Endothelial cell of umbilical vein (primary cell): Measurements from ENCODE around the gene OR6B2. TPM values are rescaled to one million over a fixed set of nuclear protein-coding genes. Genes with fewer than 3 reads are reported as not detected.

Experiments
- BruUV-seq: library from RNA; stranded (reverse); fragments of 400-500 nt; replicated peaks from 2 replicates; lab custom pipeline; 2021; lab: Mats Ljungman, UMichigan
- CTCF ChIA-PET: fragments of 300-600, 350-600 bp; sonication (Branson Sonifier 250); formaldehyde crosslinking; loops from one replicate; lab custom pipeline; 2021; ENCODE audit warnings: antibody characterized with exemption, inconsistent platforms; lab: Charles Lee
- POLR2A ChIA-PET: fragments of 300-600, 350-600 bp; sonication (Branson Sonifier 250); formaldehyde crosslinking; loops from one replicate; lab custom pipeline; 2021; ENCODE audit warnings: antibody characterized with exemption, inconsistent platforms; lab: Charles Lee
- DNase-seq: peaks from one replicate; pipeline ENCODE4 v3.0.0-alpha.2; 2011; ENCODE audit warnings: low read depth, low spot score
- FAIRE-seq: peaks from 2 replicates; lab custom pipeline; 2011; peaks lifted over from hg19 to GRCh38; lab: Jason Lieb, UNC
- H2AFZ ChIP-seq: 2 replicates; pipeline ENCODE4 v1.6.0; 2012; ENCODE audit warnings: low read depth, low read length, control low read depth, inconsistent platforms
- H3K27ac ChIP-seq: 2 replicates; pipeline ENCODE4 v1.5.1; 2011; ENCODE audit warnings: low read depth, mild to moderate bottlenecking, control low read depth, low read length, moderate library complexity; ENCODE audit not compliant: insufficient read depth
- H3K27me3 ChIP-seq, 2 experiments: 2 replicates each; pipeline versions ENCODE4 v1.6.0 to v1.6.1; 2011; ENCODE audit warnings: low read length in 2 of 2, mixed read lengths in 1 of 2; ENCODE audit not compliant: control insufficient read depth in 2 of 2, insufficient read depth in 2 of 2
- H3K36me3 ChIP-seq, 2 experiments: 2 replicates in 1 of 2; 3 replicates in 1 of 2; pipeline ENCODE4 v1.5.1; 2011; ENCODE audit warnings: low read length in 2 of 2, mild to moderate bottlenecking in 1 of 2, moderate library complexity in 1 of 2; ENCODE audit not compliant: control insufficient read depth in 2 of 2, insufficient read depth in 2 of 2; ENCODE audit errors: extremely low read depth in 1 of 2
- H3K4me1 ChIP-seq: 3 replicates; pipeline ENCODE4 v1.5.1; 2011; ENCODE audit warnings: mild to moderate bottlenecking, low read length; ENCODE audit not compliant: control insufficient read depth, insufficient read depth; ENCODE audit errors: extremely low read depth
- H3K4me2 ChIP-seq: 2 replicates; pipeline ENCODE4 v1.6.1; 2011; ENCODE audit warnings: low read length, control low read depth, mixed read lengths; ENCODE audit not compliant: insufficient read depth
- H3K4me3 ChIP-seq, 3 experiments: fragments of 200-600 bp in 1 of 3; sonication (generic), shearing (Covaris generic) in 1 of 3; replicated peaks in 1 of 3; 2 replicates each; pipeline ENCODE4 v1.5.1; 2011 to 2016; ENCODE audit warnings: control low read depth in 3 of 3, low read length in 3 of 3, mild to moderate bottlenecking in 2 of 3, inconsistent platforms in 1 of 3, low read depth in 1 of 3, moderate library complexity in 1 of 3; ENCODE audit not compliant: insufficient read depth in 1 of 3
- H3K79me2 ChIP-seq: 2 replicates; pipeline ENCODE4 v1.6.0; 2012; ENCODE audit warnings: low read length, inconsistent platforms; ENCODE audit not compliant: control insufficient read depth, insufficient read depth
- H3K9ac ChIP-seq: replicated peaks from 2 replicates; pipeline ENCODE3; 2011; ENCODE audit warnings: low read length, control low read depth; ENCODE audit not compliant: insufficient read depth; ENCODE audit errors: extremely low read depth
- H3K9me1 ChIP-seq: replicated peaks from 3 replicates; pipeline ENCODE4 v1.6.0; 2011; ENCODE audit warnings: mild to moderate bottlenecking, low read length; ENCODE audit not compliant: control insufficient read depth, insufficient read depth; ENCODE audit errors: extremely low read depth
- H3K9me3 ChIP-seq: replicated peaks from 2 replicates; pipeline ENCODE4 v1.5.1; 2012; ENCODE audit warnings: low read length, inconsistent platforms; ENCODE audit not compliant: control insufficient read depth, insufficient read depth
- H4K20me1 ChIP-seq: replicated peaks from 2 replicates; pipeline ENCODE3; 2011; ENCODE audit warnings: mild to moderate bottlenecking, low read length; ENCODE audit not compliant: control insufficient read depth, insufficient read depth; ENCODE audit errors: extremely low read depth
- CTCF ChIP-seq, 2 donors: IDR thresholded peaks; 1 replicate in 1 of 2; 2 replicates in 1 of 2; pipeline ENCODE4 v1.5.1; 2011; ENCODE audit warnings: low read length in 2 of 2, mild to moderate bottlenecking in 2 of 2, moderate library complexity in 2 of 2, control low read depth in 1 of 2, inconsistent platforms in 1 of 2, low read depth in 1 of 2; ENCODE audit not compliant: insufficient read depth in 1 of 2; ENCODE audit errors: extremely low read depth in 1 of 2
- EZH2 ChIP-seq: IDR thresholded peaks from 2 replicates; pipeline ENCODE4 v1.6.1; 2012; ENCODE audit warnings: borderline replicate concordance, low read depth, mild to moderate bottlenecking, moderate library complexity, low read length, inconsistent platforms; ENCODE audit not compliant: severe bottlenecking
- FOS ChIP-seq: IDR thresholded peaks from 2 replicates; pipeline ENCODE4 v1.6.1; 2011; ENCODE audit warnings: mild to moderate bottlenecking, low read length, moderate library complexity, borderline replicate concordance; ENCODE audit not compliant: insufficient read depth
- GATA2 ChIP-seq: IDR thresholded peaks from 2 replicates; pipeline ENCODE4 v1.7.0; 2011; ENCODE audit warnings: low read depth, mild to moderate bottlenecking, moderate library complexity, mixed read lengths, low read length; ENCODE audit not compliant: insufficient read length, insufficient read depth
- JUN ChIP-seq: IDR thresholded peaks from 2 replicates; pipeline ENCODE4 v1.6.1; 2011; ENCODE audit warnings: borderline replicate concordance, low read depth; ENCODE audit not compliant: insufficient read length, insufficient read depth
- MAX ChIP-seq: IDR thresholded peaks from 2 replicates; pipeline ENCODE4 v1.6.1; 2011; ENCODE audit not compliant: insufficient read depth, insufficient read length
- MYC ChIP-seq: IDR thresholded peaks from one replicate; pipeline ENCODE4 v1.6.1; 2011; ENCODE audit warnings: mild to moderate bottlenecking, low read depth, low read length
- POLR2A ChIP-seq: IDR thresholded peaks from 2 replicates; pipeline ENCODE4 v1.6.1; 2012; ENCODE audit warnings: low read depth, mild to moderate bottlenecking, control low read depth, low read length
- POLR2AphosphoS5 ChIP-seq: IDR thresholded peaks from 2 replicates; pipeline ENCODE4 v1.6.1; 2012; ENCODE audit warnings: low read depth, mild to moderate bottlenecking, control low read depth, low read length, moderate library complexity; ENCODE audit not compliant: insufficient read depth
- dilution Hi-C: fragments of 300-500 bp; cut with MboI; formaldehyde crosslinking; loops from one replicate; pipeline ENCODE4 v1.15.0; 2019; ENCODE audit warnings: low sequenced_read_pairs; ENCODE audit not compliant: extremely low pct_ligation_motif_present
- intact Hi-C: fragments of 100-400 bp; cut with micrococcal nuclease; formaldehyde crosslinking; loops from one replicate; pipeline ENCODE4 v1.10.0; 2022
- polyA plus RNA-seq, 4 experiments: library from polyadenylated mRNA; depleted of rRNA in 3 of 4; stranded (reverse) in 3 of 4; unstranded in 1 of 4; fragments of >200 nt; gene quantifications; 2 replicates each; pipeline versions ENCODE4 v1.2.1 to v1.2.3, GENCODE V29; 2011 to 2012; ENCODE audit warnings: missing spikeins in 1 of 4
- total RNA-seq: library from RNA; stranded (reverse); gene quantifications from 2 replicates; pipeline ENCODE4 v1.2.3, GENCODE V29; 2021

Gene OR6B2
- total and polyA plus RNA-seq, 2 donors (not counting 3 experiments of a cell fraction or from before 2014, with no cell fraction given): not detected

DNA sequence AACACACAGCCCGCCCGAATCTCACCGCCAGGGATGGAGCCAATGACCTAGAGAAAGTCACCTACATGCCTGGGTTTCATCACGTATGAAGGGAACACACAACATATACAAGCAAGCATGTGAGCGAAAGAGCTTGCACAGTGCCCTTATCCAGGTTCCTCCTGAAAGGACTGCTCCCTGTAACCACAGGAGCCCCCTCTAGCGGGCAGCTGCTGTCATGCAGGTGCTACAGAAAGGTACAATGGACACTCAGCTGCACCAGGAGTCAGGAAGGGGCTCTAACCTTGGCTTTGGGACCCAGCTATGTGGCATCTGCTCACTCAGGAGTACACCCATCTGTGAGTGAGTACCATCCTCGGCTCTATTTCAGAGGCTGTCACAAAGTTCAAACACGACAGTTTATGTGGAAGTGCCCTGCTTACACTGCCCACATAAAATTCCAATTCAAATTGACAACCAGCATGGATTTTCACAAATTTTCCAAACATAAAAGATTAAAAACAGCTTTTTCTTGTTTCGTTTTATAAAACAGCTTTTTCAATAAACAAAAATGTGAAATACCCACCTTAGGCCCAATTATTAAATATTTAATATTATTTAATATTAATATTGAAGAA is 8.6 kb downstream of the OR6B2 start:
- TF ChIP-seq EZH2: no peak
- TF ChIP-seq CTCF (IDR thresholded peaks at IDR 0.05; ENCODE audit: extremely low read depth in 1 of 2, insufficient read depth in 1 of 2, low read depth in 1 of 2, low read length in 2 of 2): peak; percentile 95 to 97
- no peaks in the 10 kb centered on the region for H4K20me1 ChIP-seq
- no peak overlapping the region for H2AFZ ChIP-seq
- H3K27me3 ChIP-seq: no peaks in the 10 kb centered on the region
- no peak overlapping the region for H3K27ac ChIP-seq
- intact Hi-C loops: loop anchor here (5.0 kb wide), 1 partner anchor 541 kb away; the partner anchor contains the start of gene DUSP28
- DNase-seq: peak; percentile 65
- no TSS peak for BruUV-seq
- dilution Hi-C loops: no loop called here
- no peaks in the 10 kb centered on the region for H3K9me1 ChIP-seq
- peak; percentile 79 for FAIRE-seq
- peaks cover 23 to 25% of the 10 kb centered on the region in 2 experiments for H3K36me3 ChIP-seq
- H3K9ac ChIP-seq: no peak overlapping the region
- H3K9me3 ChIP-seq: no peaks in the 10 kb centered on the region
- ChIA-PET CTCF (interaction anchor here (0.7 to 1.6 kb wide), 11 partner anchors 9 to 124 kb away, joined by 3 to 9 read pairs (median 4); no protein-coding TSS in a partner anchor), POLR2A (no interaction called here)
- H3K4me2 ChIP-seq: no peak overlapping the region
- H3K79me2 ChIP-seq: peaks cover 40% of the 10 kb centered on the region
- peaks cover 10% of the 10 kb centered on the region for H3K4me1 ChIP-seq
- no peak overlapping the region for H3K4me3 ChIP-seq

GRCh38 chr2:240018071-240018750 is 12.0 kb downstream of the OR6B2 start:
- FAIRE-seq: no peak

More at GRCh38 chr2:240018071-240018750, 12.0 kb downstream of the OR6B2 start:
- no peak for TF ChIP-seq JUN
- TF ChIP-seq GATA2: no peak
- no peak for TF ChIP-seq CTCF (IDR thresholded peaks at IDR 0.05; ENCODE audit: extremely low read depth in 1 of 2, insufficient read depth in 1 of 2, low read depth in 1 of 2, low read length in 2 of 2)
- TF ChIP-seq MYC: no peak
- TF ChIP-seq POLR2AphosphoS5: no peak
- no peak for TF ChIP-seq FOS
- TF ChIP-seq POLR2A: no peak
- no peak for TF ChIP-seq MAX
- no peak overlapping the region for H3K27ac ChIP-seq
- no peak overlapping the region for H3K4me3 ChIP-seq
- no peaks in the 10 kb centered on the region for H3K9me1 ChIP-seq
- H4K20me1 ChIP-seq: no peaks in the 10 kb centered on the region
- H3K27me3 ChIP-seq: no peaks in the 10 kb centered on the region
- POLR2A ChIA-PET: no interaction called here
- H3K4me1 ChIP-seq: no peaks in the 10 kb centered on the region
- dilution Hi-C loops (no loop called here), intact Hi-C loops (no loop called here)
- H3K9ac ChIP-seq: no peak overlapping the region
- H3K4me2 ChIP-seq: no peak overlapping the region
- no peaks in the 10 kb centered on the region for H3K9me3 ChIP-seq
- BruUV-seq: no TSS peak
- no peak for DNase-seq
- H3K79me2 ChIP-seq: peaks cover 23% of the 10 kb centered on the region
- H3K36me3 ChIP-seq: peaks cover 31 to 41% of the 10 kb centered on the region in 2 experiments
- CTCF ChIA-PET: no interaction called here
- H2AFZ ChIP-seq: no peak overlapping the region
